Neural progenitor cell (in vitro differentiated cells): ENCODE measurements around the gene BMPR1B. TPM values are rescaled to one million over a fixed set of nuclear protein-coding genes. Genes with fewer than 3 reads are reported as not detected.

Experiments used
- DNase-seq: peaks from one replicate; pipeline ENCODE4 v3.0.0-alpha.2; 2016; ENCODE audit warnings: low spot score
- H2AFZ ChIP-seq: fragments of 200-600 bp; sonication (generic); replicated peaks from 2 replicates; pipeline ENCODE4 v1.6.1; 2016; ENCODE audit warnings: antibody characterized with exemption
- H3F3A ChIP-seq: fragments of 200-600 bp; sonication (generic); 2 replicates; pipeline ENCODE4 v1.6.1; 2016; ENCODE audit warnings: antibody characterized with exemption, low read depth
- H3K27ac ChIP-seq: fragments of 200-600 bp; sonication (generic); 2 replicates; pipeline ENCODE4 v1.5.1; 2016; ENCODE audit warnings: mild to moderate bottlenecking
- H3K27me3 ChIP-seq: fragments of 200-600 bp; sonication (generic); 2 replicates; pipeline ENCODE4 v1.6.1; 2016; ENCODE audit warnings: mild to moderate bottlenecking, moderate library complexity
- H3K36me3 ChIP-seq: fragments of 200-600 bp; sonication (generic); 2 replicates; pipeline ENCODE4 v1.5.1; 2016
- H3K4me1 ChIP-seq: fragments of 200-600 bp; sonication (generic); 2 replicates; pipeline ENCODE4 v1.6.1; 2016; ENCODE audit warnings: mixed run types
- H3K4me2 ChIP-seq: fragments of 200-600 bp; sonication (generic); 2 replicates; pipeline ENCODE4 v1.6.1; 2016
- H3K4me3 ChIP-seq: fragments of 200-600 bp; sonication (generic); 2 replicates; pipeline ENCODE4 v1.5.1; 2016
- H3K79me2 ChIP-seq: fragments of 200-600 bp; sonication (generic); 2 replicates; pipeline ENCODE4 v1.6.1; 2016; ENCODE audit warnings: low read depth
- H3K9ac ChIP-seq: fragments of 200-600 bp; sonication (generic); 2 replicates; pipeline ENCODE4 v1.6.1; 2016
- H3K9me3 ChIP-seq: fragments of 200-600 bp; sonication (generic); 2 replicates; pipeline ENCODE4 v1.5.1; 2016; ENCODE audit warnings: low read depth
- H4K20me1 ChIP-seq: fragments of 200-600 bp; sonication (generic); 2 replicates; pipeline ENCODE4 v1.6.1; 2016; ENCODE audit warnings: low read depth
- H3K27ac Mint-ChIP-seq: 3 replicates; pipeline ENCODE4 v1.8.0; 2021; ENCODE audit warnings: mixed read lengths
- H3K27me3 Mint-ChIP-seq: 2 replicates; pipeline ENCODE4 v1.8.0; 2022; ENCODE audit warnings: low read depth, mild to moderate bottlenecking, inconsistent platforms, moderate library complexity, mixed read lengths; ENCODE audit not compliant: insufficient read depth
- H3K36me3 Mint-ChIP-seq: 3 replicates; pipeline ENCODE4 v1.8.0; 2021; ENCODE audit warnings: mixed read lengths
- H3K4me1 Mint-ChIP-seq: 3 replicates; pipeline ENCODE4 v1.8.0; 2021; ENCODE audit warnings: mixed read lengths
- H3K4me3 Mint-ChIP-seq: 3 replicates; pipeline ENCODE4 v1.8.0; 2021; ENCODE audit warnings: mild to moderate bottlenecking, moderate library complexity, mixed read lengths
- H3K9me3 Mint-ChIP-seq: 3 replicates; pipeline ENCODE4 v1.8.0; 2020; ENCODE audit warnings: mixed read lengths
- CTCF ChIP-seq: fragments of 200-600 bp; sonication (generic); IDR thresholded peaks from 2 replicates; pipeline ENCODE4 v1.5.1; 2017; ENCODE audit warnings: antibody characterized with exemption, mild to moderate bottlenecking
- EZH2 ChIP-seq: fragments of 200-600 bp; sonication (generic); IDR thresholded peaks from 2 replicates; pipeline ENCODE4 v1.6.1; 2017; ENCODE audit warnings: antibody characterized with exemption, mild to moderate bottlenecking, moderate library complexity
- EZH2phosphoT487 ChIP-seq: fragments of 200-600 bp; sonication (generic); IDR thresholded peaks from 2 replicates; pipeline ENCODE4 v1.6.1; 2017; ENCODE audit warnings: antibody characterized with exemption
- total RNA-seq: library from RNA; depleted of rRNA; stranded (reverse); fragments of >200 nt; gene quantifications from 2 replicates; pipeline ENCODE4 v1.2.3, GENCODE V29; 2015; ENCODE audit warnings: low replicate concordance

The BMPR1B gene
- total RNA-seq, 1 donor from 2014 or later, result 2.7 TPM

DNA sequence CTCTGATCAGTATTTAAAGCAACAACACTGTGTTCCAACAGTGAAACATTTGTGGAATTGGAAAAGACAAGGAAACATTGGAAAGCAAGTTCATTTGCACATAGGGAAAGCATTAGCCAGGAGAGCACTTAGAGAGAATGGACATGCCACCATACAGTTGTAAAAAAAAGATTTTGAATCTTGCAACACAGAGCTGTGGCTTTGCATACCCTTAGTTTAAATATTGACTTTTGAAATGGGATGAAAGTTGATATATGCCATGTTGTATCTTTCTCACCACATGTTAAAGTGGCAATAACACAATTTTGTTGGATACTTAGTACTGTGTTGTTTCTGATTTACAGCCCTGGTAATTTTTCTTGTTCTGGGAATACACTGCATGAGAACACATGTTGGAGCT is 208.1 kb downstream of the BMPR1B start:
- no peak overlapping the region for H3K9ac ChIP-seq
- H3K4me1 ChIP-seq, result no peaks in the 10 kb centered on the region
- Mint-ChIP-seq H3K9me3 (peaks cover 17% of the 10 kb centered on the region), H3K4me1 (no peaks in the 10 kb centered on the region), H3K27ac (no peak overlapping the region), H3K27me3 (peaks cover 2% of the 10 kb centered on the region), H3K36me3 (peaks cover 5% of the 10 kb centered on the region), H3K4me3 (no peak overlapping the region)
- no peak overlapping the region for H3K4me2 ChIP-seq
- H3K27me3 ChIP-seq, result no peaks in the 10 kb centered on the region
- DNase-seq, result no peak
- H3K27ac ChIP-seq, result no peak overlapping the region
- no peak overlapping the region for H2AFZ ChIP-seq
- H3K4me3 ChIP-seq, result no peak overlapping the region
- no peaks in the 10 kb centered on the region for H3K79me2 ChIP-seq
- TF ChIP-seq CTCF (no peak), EZH2 (no peak), EZH2phosphoT487 (no peak)
- no peaks in the 10 kb centered on the region for H3K36me3 ChIP-seq
- no peaks in the 10 kb centered on the region for H3F3A ChIP-seq
- no peaks in the 10 kb centered on the region for H3K9me3 ChIP-seq
- no peaks in the 10 kb centered on the region for H4K20me1 ChIP-seq

DNA sequence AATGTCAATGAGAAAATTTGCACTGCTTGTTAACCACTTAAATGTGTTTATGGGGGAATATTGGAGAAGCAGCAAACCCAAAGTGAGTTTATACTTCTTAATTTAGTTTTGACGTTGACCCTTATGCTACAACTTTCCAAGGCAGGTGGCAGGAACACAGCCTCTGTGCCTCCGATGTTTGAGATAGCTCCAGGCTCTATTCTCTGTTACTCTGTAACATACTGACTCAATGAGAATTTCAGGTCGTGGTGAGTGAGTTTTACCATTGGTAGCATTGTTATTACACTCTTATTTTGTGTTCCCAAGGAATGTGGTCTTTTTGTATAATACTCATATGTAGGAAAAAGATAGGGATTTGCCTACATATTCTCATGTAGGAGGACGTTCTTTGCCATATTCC is 210.7 kb downstream of the BMPR1B start:
- Mint-ChIP-seq H3K4me3 (no peak overlapping the region), H3K27ac (no peak overlapping the region), H3K36me3 (no peaks in the 10 kb centered on the region), H3K9me3 (peaks cover 7% of the 10 kb centered on the region), H3K4me1 (peaks cover 8% of the 10 kb centered on the region), H3K27me3 (no peaks in the 10 kb centered on the region)
- no peaks in the 10 kb centered on the region for H3K9me3 ChIP-seq
- no peaks in the 10 kb centered on the region for H3K4me1 ChIP-seq
- no peak overlapping the region for H3K9ac ChIP-seq
- no peaks in the 10 kb centered on the region for H4K20me1 ChIP-seq
- TF ChIP-seq EZH2 (no peak), CTCF (no peak), EZH2phosphoT487 (no peak)
- H2AFZ ChIP-seq, result no peak overlapping the region
- H3K4me2 ChIP-seq, result no peak overlapping the region
- no peaks in the 10 kb centered on the region for H3F3A ChIP-seq
- no peak overlapping the region for H3K4me3 ChIP-seq
- H3K27me3 ChIP-seq, result no peaks in the 10 kb centered on the region
- no peaks in the 10 kb centered on the region for H3K36me3 ChIP-seq
- no peak for DNase-seq
- H3K27ac ChIP-seq, result no peak overlapping the region
- no peaks in the 10 kb centered on the region for H3K79me2 ChIP-seq

- Histone ChIP-seq H3K27me3 (no peaks in the 10 kb centered on the region), H3K4me1 (no peaks in the 10 kb centered on the region), H3K4me2 (no peak overlapping the region), H3K79me2 (no peaks in the 10 kb centered on the region), H3K36me3 (no peaks in the 10 kb centered on the region), H3K9me3 (no peaks in the 10 kb centered on the region), H3K9ac (no peak overlapping the region), H3K27ac (no peak overlapping the region), H3F3A (no peaks in the 10 kb centered on the region), H2AFZ (no peak overlapping the region), H3K4me3 (no peak overlapping the region), H4K20me1 (no peaks in the 10 kb centered on the region)
- no peak for TF ChIP-seq CTCF
- TF ChIP-seq EZH2phosphoT487, result no peak
- TF ChIP-seq EZH2, result no peak
- H3K27ac Mint-ChIP-seq, result no peak overlapping the region
- peaks cover 18% of the 10 kb centered on the region for H3K4me1 Mint-ChIP-seq
- no peaks in the 10 kb centered on the region for H3K9me3 Mint-ChIP-seq
- H3K36me3 Mint-ChIP-seq, result no peaks in the 10 kb centered on the region
- DNase-seq, result no peak
- H3K4me3 Mint-ChIP-seq, result no peak overlapping the region
- H3K27me3 Mint-ChIP-seq, result no peaks in the 10 kb centered on the region
Measured at GRCh38 chr4:94970650-94971049, 212.9 kb downstream of the BMPR1B start.
